Stomach (tissue), 9 donors: ENCODE measurements around the gene LY86. TPM values are rescaled to one million over a fixed set of nuclear protein-coding genes. Genes with fewer than 3 reads are reported as not detected.

Source experiments
- DNase-seq, 2 donors: peaks; one replicate each; pipeline versions ENCODE4 v3.0.0 to v3.0.0-alpha.2; 2013 to 2019
- H3K27ac ChIP-seq, 5 donors: fragments of 200-600 bp in 4 of 5; sonication (generic) in 4 of 5; one replicate each; pipeline ENCODE4 v1.5.1; 2013 to 2019; ENCODE audit warnings: mild to moderate bottlenecking in 1 of 5, moderate library complexity in 1 of 5
- H3K27me3 ChIP-seq, 3 donors: fragments of 200-600 bp; sonication (generic); one replicate each; pipeline ENCODE4 v1.5.1; 2017 to 2019; ENCODE audit warnings: mixed run types in 1 of 3
- H3K36me3 ChIP-seq, 4 donors: fragments of 200-600 bp; sonication (generic); 1 replicate in 3 of 4; 2 replicates in 1 of 4; pipeline ENCODE4 v1.5.1; 2016 to 2019
- H3K4me1 ChIP-seq, 4 donors: fragments of 200-600 bp; sonication (generic); one replicate each; pipeline ENCODE4 v1.5.1; 2016 to 2019
- H3K4me3 ChIP-seq, 4 donors: fragments of 200-600 bp; sonication (generic) in 3 of 4; one replicate each; pipeline ENCODE4 v1.5.1; 2016 to 2019; ENCODE audit warnings: mild to moderate bottlenecking in 1 of 4
- H3K9me3 ChIP-seq, 4 donors: fragments of 200-600 bp; sonication (generic); one replicate each; pipeline ENCODE4 v1.5.1; 2016 to 2019
- EP300 ChIP-seq: sonication (generic); formaldehyde crosslinking; IDR thresholded peaks from one replicate; pipeline ENCODE4 v1.6.1; 2017; ENCODE audit warnings: antibody characterized with exemption
- POLR2A ChIP-seq, 4 donors: fragments of 450-650 bp; IDR thresholded peaks; one replicate each; pipeline ENCODE4 v1.6.1; 2016; ENCODE audit warnings: antibody characterized with exemption in 4 of 4, control low read depth in 2 of 4, mild to moderate bottlenecking in 1 of 4, moderate library complexity in 1 of 4
- POLR2AphosphoS5 ChIP-seq, 3 donors: sonication (generic); formaldehyde crosslinking; IDR thresholded peaks; one replicate each; pipeline ENCODE4 v1.6.1; 2016; ENCODE audit warnings: antibody characterized with exemption in 3 of 3
- WGBS, 5 donors: extraction: QIAGEN DNeasy Blood & Tissue Kit in 3 of 5; methylation state at CpG; one replicate each; pipeline versions ENCODE4 v1.1.5 to v1.1.7; 2013 to 2018; 5-methylcytosine and 5-hydroxymethylcytosine counted together
- intact Hi-C: fragments of 100-400 bp; cut with DNase I; formaldehyde crosslinking; loops from one replicate; pipeline ENCODE4 v1.15.1; 2023; ENCODE audit warnings: low total_unique reads
- polyA plus RNA-seq, 3 donors: library from polyadenylated mRNA; stranded (reverse); fragments of 200-250 nt; gene quantifications; one replicate each; pipeline ENCODE4 v1.2.3, GENCODE V29; 2013
- total RNA-seq, 5 donors: library from RNA; depleted of rRNA; stranded (reverse); fragments of >200 nt; gene quantifications; one replicate each; pipeline versions ENCODE4 v1.1.0 to v1.2.3, GENCODE V29; 2014 to 2016
- TF ChIP-seq, protein P1 (sequence below), 7 experiments: fragments of 450-650 bp in 4 of 7; fragments of 200-600 bp in 3 of 7; sonication (generic) in 3 of 7; IDR thresholded peaks; one replicate each; pipeline ENCODE4 v1.5.1; 2016 to 2019; ENCODE audit warnings: antibody characterized with exemption in 7 of 7, control low read depth in 2 of 7, mild to moderate bottlenecking in 1 of 7
- donor health status: healthy with polysubstance abuse.
- donor health status: Bipolar disorder and iron deficiency.
- donor health status: healthy.

Gene LY86
- total and polyA plus RNA-seq, 8 donors: 2.4 to 3.6 (median 2.7) TPM; not detected in 3

DNA sequence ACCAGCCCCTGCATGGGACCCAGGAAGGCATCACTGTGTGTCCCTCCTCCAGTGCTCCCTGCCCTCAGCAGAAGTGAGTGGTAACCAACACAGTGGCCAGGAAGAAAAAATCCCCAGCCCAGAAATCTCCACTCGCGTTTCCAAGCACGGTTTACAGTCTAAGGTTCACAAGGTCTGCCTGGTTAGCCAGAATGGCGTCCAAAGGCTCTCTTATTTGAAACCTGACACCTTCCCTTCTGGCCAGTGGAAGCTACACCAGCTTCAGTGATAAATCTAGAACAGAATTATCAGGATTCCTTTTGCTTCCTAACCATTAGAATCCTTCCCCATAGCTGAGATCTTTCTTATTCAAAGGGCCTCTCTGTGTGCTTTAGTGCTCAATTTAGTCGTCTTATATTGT, 9.2 kb downstream of the LY86 start:
- H3K27me3 ChIP-seq: no peaks in the 10 kb centered on the region
- WGBS, 5 donors: 55 to 73% (median 60%) methylated on average over 5 of the region's 5 CpGs
- no peak for TF ChIP-seq EP300
- TF ChIP-seq POLR2AphosphoS5 (IDR thresholded peaks at IDR 0.05): no peak
- no peak for TF ChIP-seq POLR2A (IDR thresholded peaks at IDR 0.05)
- TF ChIP-seq, protein P1, sequence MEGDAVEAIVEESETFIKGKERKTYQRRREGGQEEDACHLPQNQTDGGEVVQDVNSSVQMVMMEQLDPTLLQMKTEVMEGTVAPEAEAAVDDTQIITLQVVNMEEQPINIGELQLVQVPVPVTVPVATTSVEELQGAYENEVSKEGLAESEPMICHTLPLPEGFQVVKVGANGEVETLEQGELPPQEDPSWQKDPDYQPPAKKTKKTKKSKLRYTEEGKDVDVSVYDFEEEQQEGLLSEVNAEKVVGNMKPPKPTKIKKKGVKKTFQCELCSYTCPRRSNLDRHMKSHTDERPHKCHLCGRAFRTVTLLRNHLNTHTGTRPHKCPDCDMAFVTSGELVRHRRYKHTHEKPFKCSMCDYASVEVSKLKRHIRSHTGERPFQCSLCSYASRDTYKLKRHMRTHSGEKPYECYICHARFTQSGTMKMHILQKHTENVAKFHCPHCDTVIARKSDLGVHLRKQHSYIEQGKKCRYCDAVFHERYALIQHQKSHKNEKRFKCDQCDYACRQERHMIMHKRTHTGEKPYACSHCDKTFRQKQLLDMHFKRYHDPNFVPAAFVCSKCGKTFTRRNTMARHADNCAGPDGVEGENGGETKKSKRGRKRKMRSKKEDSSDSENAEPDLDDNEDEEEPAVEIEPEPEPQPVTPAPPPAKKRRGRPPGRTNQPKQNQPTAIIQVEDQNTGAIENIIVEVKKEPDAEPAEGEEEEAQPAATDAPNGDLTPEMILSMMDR (IDR thresholded peaks at IDR 0.05): no peak
- H3K4me3 ChIP-seq: no peak overlapping the region
- no peaks in the 10 kb centered on the region for H3K36me3 ChIP-seq
- intact Hi-C loops: no loop called here
- no peak overlapping the region for H3K27ac ChIP-seq
- H3K4me1 ChIP-seq: peaks cover 0 to 10% (median 0%) of the 10 kb centered on the region in 4 donors
- DNase-seq: no peak
- H3K9me3 ChIP-seq: no peaks in the 10 kb centered on the region

GRCh38 chr6:6599468-6599873, 11.0 kb downstream of the LY86 start:
- Histone ChIP-seq H3K9me3 (peaks cover 0 to 7% (median 2%) of the 10 kb centered on the region in 4 donors), H3K36me3 (no peaks in the 10 kb centered on the region), H3K27me3 (no peaks in the 10 kb centered on the region), H3K4me3 (no peak overlapping the region), H3K4me1 (peaks cover 0 to 10% (median 0%) of the 10 kb centered on the region in 4 donors), H3K27ac (no peak overlapping the region)
- intact Hi-C loops: no loop called here
- DNase-seq: no peak
- WGBS, 5 donors: 53 to 72% (median 65%) methylated on average over 4 of the region's 4 CpGs
- TF ChIP-seq EP300 (no peak), POLR2A (IDR thresholded peaks at IDR 0.05) (no peak), POLR2AphosphoS5 (IDR thresholded peaks at IDR 0.05) (no peak)
- TF ChIP-seq, protein P1 (IDR thresholded peaks at IDR 0.05): no peak

- Histone ChIP-seq H3K36me3 (no peaks in the 10 kb centered on the region), H3K27ac (no peak overlapping the region), H3K9me3 (peaks cover 0 to 16% (median 2%) of the 10 kb centered on the region in 4 donors), H3K27me3 (no peaks in the 10 kb centered on the region), H3K4me1 (peaks cover 0 to 10% (median 0%) of the 10 kb centered on the region in 4 donors), H3K4me3 (no peak overlapping the region)
- no peak for DNase-seq
- 56 to 76% (median 63%) methylated on average over 4 of the region's 4 CpGs for WGBS, 5 donors
- intact Hi-C loops: no loop called here
- TF ChIP-seq EP300: no peak
- no peak for TF ChIP-seq POLR2A (IDR thresholded peaks at IDR 0.05)
- TF ChIP-seq POLR2AphosphoS5 (IDR thresholded peaks at IDR 0.05): no peak
- TF ChIP-seq, protein P1 (IDR thresholded peaks at IDR 0.05): no peak
Measured at GRCh38 chr6:6600875-6601274, 12.4 kb downstream of the LY86 start.

DNA sequence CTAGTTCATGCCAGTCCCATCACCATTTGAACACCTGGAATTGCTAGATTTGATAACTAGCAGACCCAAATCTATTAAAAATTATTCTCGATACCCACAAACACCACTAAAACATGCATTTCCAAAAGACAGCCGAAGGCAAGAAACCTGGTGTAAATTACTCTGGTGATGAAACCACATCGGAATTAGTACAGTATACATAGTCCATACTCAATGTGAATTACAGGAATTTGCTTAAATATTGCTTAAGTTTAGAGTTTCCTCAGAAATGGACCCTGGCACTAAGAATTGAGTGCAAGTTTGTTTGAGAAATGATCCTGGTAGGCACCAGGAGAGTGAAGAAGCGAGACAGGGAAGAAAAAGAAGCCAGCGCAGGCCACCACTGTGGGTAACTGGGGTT, 13.7 kb downstream of the LY86 start:
- DNase-seq: no peak
- WGBS, 5 donors: 87 to 96% (median 93%) methylated on average over 5 of the region's 5 CpGs
- Histone ChIP-seq H3K27ac (no peak overlapping the region), H3K27me3 (no peaks in the 10 kb centered on the region), H3K36me3 (no peaks in the 10 kb centered on the region), H3K9me3 (peaks cover 0 to 16% (median 2%) of the 10 kb centered on the region in 4 donors), H3K4me3 (no peak overlapping the region), H3K4me1 (peaks cover 0 to 4% (median 0%) of the 10 kb centered on the region in 4 donors)
- intact Hi-C loops: no loop called here
- TF ChIP-seq, protein P1 (IDR thresholded peaks at IDR 0.05): no peak
- TF ChIP-seq EP300 (no peak), POLR2AphosphoS5 (IDR thresholded peaks at IDR 0.05) (no peak), POLR2A (IDR thresholded peaks at IDR 0.05) (no peak)
